Measurements from ENCODE around the gene NMRK2.
"Not testable (repeated sequence)": the region's sequence is repeated elsewhere in the genome, so short reads cannot be mapped to it uniquely, and the experiment has no call there.

The NMRK2 gene

DNA sequence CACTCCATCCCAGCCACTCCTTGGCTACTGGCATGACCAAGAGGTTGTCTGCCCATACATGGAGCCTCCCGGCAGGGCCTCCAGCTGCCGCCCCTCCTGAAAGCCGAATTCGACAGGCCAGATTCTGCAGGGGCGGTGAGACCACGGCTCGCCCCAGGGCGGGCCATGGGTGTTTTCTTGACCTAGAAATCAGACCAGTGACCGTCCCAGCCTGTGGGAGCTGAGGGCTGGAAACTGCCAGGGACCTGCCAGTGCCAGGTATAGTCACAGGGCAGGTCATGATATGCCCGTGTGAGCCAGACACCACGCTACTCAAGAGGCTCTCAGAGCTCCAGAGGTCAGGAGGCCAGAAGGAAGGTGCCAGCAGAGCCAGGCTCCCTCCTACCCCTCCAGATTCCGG lies 21.2 kb downstream of the NMRK2 start:
- peak overlapping the region; percentile 83 for H3K27ac ChIP-seq (ENCODE audit: low read length)
- H3K9ac ChIP-seq (ENCODE audit: low read length in 2 of 2): no peak overlapping the region
- H3K36me3 ChIP-seq (ENCODE audit: control insufficient read depth in 2 of 2, insufficient read depth in 2 of 2, low read length in 2 of 2): peaks cover 13 to 17% of the 10 kb centered on the region in 2 donors
- H3K27me3 ChIP-seq (ENCODE audit: control insufficient read depth in 1 of 2, insufficient read depth in 2 of 2, low read length in 2 of 2): no peaks in the 10 kb centered on the region
- peaks cover 44% of the 10 kb centered on the region for H3K4me1 ChIP-seq (ENCODE audit: control insufficient read depth, insufficient read depth, low read length)
- H3K9me3 ChIP-seq (ENCODE audit: control insufficient read depth in 2 of 2, low read length in 2 of 2): no peaks in the 10 kb centered on the region
- H3K4me3 ChIP-seq (ENCODE audit: low read length in 2 of 2): no peak overlapping the region

GRCh38 chr19:3955276-3955675 lies 22.4 kb downstream of the NMRK2 start:
- H3K9ac ChIP-seq (ENCODE audit: low read length in 2 of 2); H3K27me3 ChIP-seq (ENCODE audit: control insufficient read depth in 1 of 2, insufficient read depth in 2 of 2, low read length in 2 of 2); H3K4me3 ChIP-seq (ENCODE audit: low read length in 2 of 2); H3K9me3 ChIP-seq (ENCODE audit: control insufficient read depth in 2 of 2, low read length in 2 of 2): not testable (repeated sequence)
- Histone ChIP-seq H3K36me3 (ENCODE audit: control insufficient read depth in 2 of 2, insufficient read depth in 2 of 2, low read length in 2 of 2) (peaks cover 23 to 26% of the 10 kb centered on the region in 2 donors), H3K27ac (ENCODE audit: low read length) (peak overlapping the region; percentile 83), H3K4me1 (ENCODE audit: control insufficient read depth, insufficient read depth, low read length) (peaks cover 40% of the 10 kb centered on the region)

- no peaks in the 10 kb centered on the region for H3K27me3 ChIP-seq (ENCODE audit: control insufficient read depth in 1 of 2, insufficient read depth in 2 of 2, low read length in 2 of 2)
- H3K27ac ChIP-seq (ENCODE audit: low read length): peak overlapping the region; percentile 83
- no peak overlapping the region for H3K4me3 ChIP-seq (ENCODE audit: low read length in 2 of 2)
- H3K9me3 ChIP-seq (ENCODE audit: control insufficient read depth in 2 of 2, low read length in 2 of 2): no peaks in the 10 kb centered on the region
- peaks cover 36% of the 10 kb centered on the region for H3K4me1 ChIP-seq (ENCODE audit: control insufficient read depth, insufficient read depth, low read length)
- H3K36me3 ChIP-seq (ENCODE audit: control insufficient read depth in 2 of 2, insufficient read depth in 2 of 2, low read length in 2 of 2): peaks cover 27 to 28% of the 10 kb centered on the region in 2 donors
- no peak overlapping the region for H3K9ac ChIP-seq (ENCODE audit: low read length in 2 of 2)
These were observed 22.8 kb downstream of the NMRK2 start for GRCh38 chr19:3955688-3956087.

GRCh38 chr19:3958836-3959765 lies 26.2 kb downstream of the NMRK2 start:
- Histone ChIP-seq H3K4me3 (ENCODE audit: low read length in 2 of 2) (no peak overlapping the region), H3K27ac (ENCODE audit: low read length) (no peak overlapping the region), H3K36me3 (ENCODE audit: control insufficient read depth in 2 of 2, insufficient read depth in 2 of 2, low read length in 2 of 2) (peaks cover 57 to 58% of the 10 kb centered on the region in 2 donors), H3K9me3 (ENCODE audit: control insufficient read depth in 2 of 2, low read length in 2 of 2) (no peaks in the 10 kb centered on the region), H3K27me3 (ENCODE audit: control insufficient read depth in 1 of 2, insufficient read depth in 2 of 2, low read length in 2 of 2) (no peaks in the 10 kb centered on the region), H3K9ac (ENCODE audit: low read length in 2 of 2) (no peak overlapping the region), H3K4me1 (ENCODE audit: control insufficient read depth, insufficient read depth, low read length) (peaks cover 12% of the 10 kb centered on the region)

DNA sequence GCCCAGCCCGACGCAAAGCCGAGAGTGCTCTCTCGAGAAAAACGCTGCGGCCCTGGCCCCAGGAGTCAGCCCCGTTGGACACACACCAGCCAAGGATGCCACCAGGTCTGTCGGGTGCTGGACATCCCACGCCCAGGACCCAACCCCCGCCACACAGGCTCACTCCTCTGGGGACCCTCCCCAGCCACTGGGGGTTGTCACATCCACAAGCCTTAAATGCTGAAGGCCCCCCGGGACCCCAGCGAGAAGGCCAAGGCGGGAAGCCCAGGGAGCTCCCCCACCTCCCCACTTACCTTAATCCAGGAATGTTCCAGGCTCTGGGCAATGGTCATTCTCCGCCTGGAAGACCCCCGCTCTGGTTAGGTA lies 26.9 kb downstream of the NMRK2 start:
- Histone ChIP-seq H3K36me3 (ENCODE audit: control insufficient read depth in 2 of 2, insufficient read depth in 2 of 2, low read length in 2 of 2) (peaks cover 62% of the 10 kb centered on the region in 2 donors), H3K4me3 (ENCODE audit: low read length in 2 of 2) (no peak overlapping the region), H3K9me3 (ENCODE audit: control insufficient read depth in 2 of 2, low read length in 2 of 2) (no peaks in the 10 kb centered on the region), H3K27me3 (ENCODE audit: control insufficient read depth in 1 of 2, insufficient read depth in 2 of 2, low read length in 2 of 2) (no peaks in the 10 kb centered on the region), H3K4me1 (ENCODE audit: control insufficient read depth, insufficient read depth, low read length) (peaks cover 6% of the 10 kb centered on the region), H3K27ac (ENCODE audit: low read length) (peak overlapping the region; percentile 31), H3K9ac (ENCODE audit: low read length in 2 of 2) (no peak overlapping the region)

GRCh38 chr19:3961007-3961406 lies 28.1 kb downstream of the NMRK2 start:
- no peak overlapping the region for H3K4me3 ChIP-seq (ENCODE audit: low read length in 2 of 2)
- H3K27ac ChIP-seq (ENCODE audit: low read length): peak overlapping the region; percentile 41
- peaks cover 58 to 64% of the 10 kb centered on the region in 2 donors for H3K36me3 ChIP-seq (ENCODE audit: control insufficient read depth in 2 of 2, insufficient read depth in 2 of 2, low read length in 2 of 2)
- H3K9me3 ChIP-seq (ENCODE audit: control insufficient read depth in 2 of 2, low read length in 2 of 2): no peaks in the 10 kb centered on the region
- no peak overlapping the region for H3K9ac ChIP-seq (ENCODE audit: low read length in 2 of 2)
- H3K4me1 ChIP-seq (ENCODE audit: control insufficient read depth, insufficient read depth, low read length): peaks cover 10% of the 10 kb centered on the region
- no peaks in the 10 kb centered on the region for H3K27me3 ChIP-seq (ENCODE audit: control insufficient read depth in 1 of 2, insufficient read depth in 2 of 2, low read length in 2 of 2)

DNA sequence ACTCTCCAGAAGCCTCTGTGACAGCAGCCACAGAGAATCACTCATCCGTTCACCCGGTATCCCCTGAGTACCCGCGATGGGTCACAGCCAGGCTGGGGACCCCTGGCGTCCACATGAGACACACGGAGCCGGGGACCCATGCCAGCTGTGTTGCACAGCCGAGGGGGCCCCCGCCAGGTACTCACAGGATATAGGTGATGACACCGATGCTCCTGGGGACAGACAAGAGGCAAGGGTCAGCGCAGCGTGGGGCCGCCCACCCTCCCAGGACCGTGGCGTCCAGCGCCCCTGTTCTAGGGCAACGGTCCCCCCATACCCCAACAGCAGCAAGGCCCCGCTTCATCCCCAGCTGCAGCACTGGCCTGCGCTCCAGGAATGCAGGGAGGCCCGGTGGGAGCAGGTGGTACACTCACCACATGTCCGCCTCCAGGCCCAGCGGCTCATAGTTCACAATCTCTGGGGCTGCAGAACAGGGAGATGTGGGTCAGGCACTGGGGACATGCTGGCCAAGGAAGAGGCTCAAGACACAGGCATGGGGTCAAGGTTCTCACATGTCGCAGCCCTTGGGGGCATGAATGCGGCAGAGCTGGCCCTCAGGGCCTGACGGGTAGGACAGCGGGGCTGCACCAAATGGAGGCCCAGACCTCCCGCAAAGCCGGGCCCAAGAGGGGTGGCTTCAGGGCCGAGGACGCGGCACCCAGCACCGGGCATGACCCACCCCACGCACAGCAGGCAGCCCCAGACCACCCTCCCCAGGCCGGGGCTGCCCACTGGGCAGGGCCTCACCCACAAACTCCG lies 30.8 kb downstream of the NMRK2 start:
- H3K36me3 ChIP-seq (ENCODE audit: control insufficient read depth in 2 of 2, insufficient read depth in 2 of 2, low read length in 2 of 2): peaks cover 58 to 67% of the 10 kb centered on the region in 2 donors

GRCh38 chr19:3964256-3965194 lies 31.7 kb downstream of the NMRK2 start:
- Histone ChIP-seq H3K4me3 (ENCODE audit: low read length in 2 of 2) (no peak overlapping the region), H3K9ac (ENCODE audit: low read length in 2 of 2) (no peak overlapping the region), H3K27ac (ENCODE audit: low read length) (no peak overlapping the region), H3K4me1 (ENCODE audit: control insufficient read depth, insufficient read depth, low read length) (peaks cover 42% of the 10 kb centered on the region), H3K36me3 (ENCODE audit: control insufficient read depth in 2 of 2, insufficient read depth in 2 of 2, low read length in 2 of 2) (peaks cover 51 to 60% of the 10 kb centered on the region in 2 donors), H3K9me3 (ENCODE audit: control insufficient read depth in 2 of 2, low read length in 2 of 2) (no peaks in the 10 kb centered on the region), H3K27me3 (ENCODE audit: control insufficient read depth in 1 of 2, insufficient read depth in 2 of 2, low read length in 2 of 2) (no peaks in the 10 kb centered on the region)

More for the DNA sequence above, 30.8 kb downstream of the NMRK2 start:
- no peak overlapping the region for H3K4me3 ChIP-seq (ENCODE audit: low read length in 2 of 2)
- H3K27me3 ChIP-seq (ENCODE audit: control insufficient read depth in 1 of 2, insufficient read depth in 2 of 2, low read length in 2 of 2): no peaks in the 10 kb centered on the region
- peaks cover 34% of the 10 kb centered on the region for H3K4me1 ChIP-seq (ENCODE audit: control insufficient read depth, insufficient read depth, low read length)
- no peak overlapping the region for H3K27ac ChIP-seq (ENCODE audit: low read length)
- no peaks in the 10 kb centered on the region for H3K9me3 ChIP-seq (ENCODE audit: control insufficient read depth in 2 of 2, low read length in 2 of 2)
- no peak overlapping the region for H3K9ac ChIP-seq (ENCODE audit: low read length in 2 of 2)

- peak overlapping the region; percentile 47 to 64 for H3K4me3 ChIP-seq (ENCODE audit: low read length in 2 of 2)
- H3K27ac ChIP-seq (ENCODE audit: low read length): peak overlapping the region; percentile 98
These were observed 33.5 kb downstream of the NMRK2 start for GRCh38 chr19:3966051-3967017.

More at GRCh38 chr19:3966051-3967017, 33.5 kb downstream of the NMRK2 start:
- Histone ChIP-seq H3K9ac (ENCODE audit: low read length in 2 of 2) (peak overlapping the region; percentile 64 to 65), H3K36me3 (ENCODE audit: control insufficient read depth in 2 of 2, insufficient read depth in 2 of 2, low read length in 2 of 2) (peaks cover 37 to 42% of the 10 kb centered on the region in 2 donors), H3K4me1 (ENCODE audit: control insufficient read depth, insufficient read depth, low read length) (peaks cover 51% of the 10 kb centered on the region), H3K27me3 (ENCODE audit: control insufficient read depth in 1 of 2, insufficient read depth in 2 of 2, low read length in 2 of 2) (no peaks in the 10 kb centered on the region), H3K9me3 (ENCODE audit: control insufficient read depth in 2 of 2, low read length in 2 of 2) (no peaks in the 10 kb centered on the region)
